Activated effector memory CD4-positive, alpha-beta T cell treated with Interleukin-2 at 50 U/mL for 16 hours (primary cell): ENCODE measurements around the gene S1PR5.
A peak's percentile ranks its signal among the peaks of the same experiment; 100 is the strongest.
"Not testable (repeated sequence)": the region's sequence is repeated elsewhere in the genome, so short reads cannot be mapped to it uniquely, and the experiment has no call there.

Experiments
- DNase-seq: peaks from one replicate; pipeline ENCODE4 v3.0.0-alpha.2; 2020

S1PR5 gene

DNA sequence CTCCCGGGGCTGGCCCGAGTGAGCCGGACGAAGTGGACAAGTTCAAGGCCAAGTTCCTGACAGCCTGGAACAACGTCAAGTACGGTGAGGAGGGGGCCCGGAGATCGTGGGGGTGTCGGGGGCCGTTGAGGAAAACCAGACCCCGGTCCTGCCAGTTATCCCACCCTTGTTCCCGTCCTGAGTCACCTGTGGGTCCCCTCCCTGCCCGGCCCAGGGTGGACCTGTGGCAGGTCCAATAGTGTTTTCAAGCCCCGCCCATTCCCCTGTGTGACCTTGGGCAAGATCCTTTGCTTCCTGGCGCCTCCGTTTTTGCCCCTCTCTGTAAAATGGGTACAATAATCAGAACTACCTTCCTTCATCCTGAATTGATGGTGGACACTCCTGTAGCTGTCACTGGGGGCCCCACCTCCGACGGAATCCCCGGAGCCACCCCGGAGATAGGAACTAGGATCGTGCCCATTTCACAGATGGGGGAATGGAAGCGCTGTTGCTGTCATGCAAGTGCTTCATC lies 27.1 kb upstream of the S1PR5 start:
- DNase-seq: peak; percentile 17

DNA sequence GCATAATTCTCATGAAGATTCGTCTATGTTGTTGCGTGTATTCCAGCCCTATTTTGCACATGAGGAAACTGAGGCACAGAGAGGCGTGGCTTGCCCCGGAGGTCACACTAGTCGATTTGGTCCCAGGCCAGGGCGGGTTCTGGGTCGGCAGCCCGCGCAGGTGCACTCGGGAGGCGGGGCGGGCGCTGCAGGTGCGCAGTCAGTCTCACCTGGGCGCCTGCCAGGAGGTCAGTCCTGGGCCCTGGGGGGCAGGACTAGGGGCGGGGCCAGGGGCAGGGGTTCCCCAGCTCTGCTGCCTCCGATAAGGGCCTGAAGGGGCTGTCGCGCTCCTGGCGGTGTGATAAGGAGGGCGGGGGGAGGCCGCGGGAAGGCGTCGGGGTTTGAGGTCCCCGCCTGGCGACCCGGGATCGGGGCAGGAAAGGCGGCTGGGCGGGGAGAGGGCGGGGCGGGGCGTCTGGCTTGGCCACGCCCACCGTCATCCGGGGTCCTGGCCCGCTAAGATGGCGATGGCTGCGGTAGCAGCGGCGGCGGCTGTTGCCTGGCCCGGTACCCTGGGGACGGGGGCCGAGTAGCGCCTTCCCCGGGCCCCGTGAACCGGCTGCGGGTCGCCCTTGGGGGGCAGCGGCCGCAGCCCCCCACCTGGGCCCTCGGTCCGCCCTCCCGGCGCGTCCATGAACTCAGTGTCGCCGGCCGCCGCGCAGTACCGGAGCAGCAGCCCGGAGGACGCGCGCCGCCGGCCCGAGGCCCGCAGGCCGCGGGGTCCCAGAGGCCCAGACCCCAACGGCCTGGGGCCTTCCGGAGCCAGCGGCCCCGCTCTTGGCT lies 26.4 kb upstream of the S1PR5 start, which contains the start of gene ATG4D:
ATG4D (plus strand) TSS at position 485 of the 822 bp plus-strand sequence; CDS start at position 672, 187 bp downstream.
- DNase-seq: peak; percentile 77

DNA sequence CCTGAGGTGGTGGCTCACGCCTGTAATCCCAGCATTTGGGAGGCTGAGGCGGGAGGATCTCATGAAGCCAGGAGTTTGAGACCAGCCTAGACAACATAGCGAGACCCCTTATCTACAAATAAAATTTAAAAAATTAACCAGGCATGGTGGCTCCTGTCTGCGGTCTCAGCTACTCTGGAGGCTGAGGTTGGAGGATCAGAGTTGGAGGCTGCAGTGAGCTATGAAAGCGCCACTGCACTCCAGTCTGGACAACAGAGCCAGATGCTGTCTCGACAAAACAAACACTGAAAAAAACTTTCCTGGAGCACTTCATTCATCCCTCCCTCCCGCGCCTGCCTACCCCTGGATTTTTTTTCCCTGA lies 25.8 kb upstream of the S1PR5 start:
- no peak for DNase-seq

- not testable (repeated sequence) for DNase-seq
Observed at GRCh38 chr19:10539016-10539415, 21.8 kb upstream of the S1PR5 start.

DNA sequence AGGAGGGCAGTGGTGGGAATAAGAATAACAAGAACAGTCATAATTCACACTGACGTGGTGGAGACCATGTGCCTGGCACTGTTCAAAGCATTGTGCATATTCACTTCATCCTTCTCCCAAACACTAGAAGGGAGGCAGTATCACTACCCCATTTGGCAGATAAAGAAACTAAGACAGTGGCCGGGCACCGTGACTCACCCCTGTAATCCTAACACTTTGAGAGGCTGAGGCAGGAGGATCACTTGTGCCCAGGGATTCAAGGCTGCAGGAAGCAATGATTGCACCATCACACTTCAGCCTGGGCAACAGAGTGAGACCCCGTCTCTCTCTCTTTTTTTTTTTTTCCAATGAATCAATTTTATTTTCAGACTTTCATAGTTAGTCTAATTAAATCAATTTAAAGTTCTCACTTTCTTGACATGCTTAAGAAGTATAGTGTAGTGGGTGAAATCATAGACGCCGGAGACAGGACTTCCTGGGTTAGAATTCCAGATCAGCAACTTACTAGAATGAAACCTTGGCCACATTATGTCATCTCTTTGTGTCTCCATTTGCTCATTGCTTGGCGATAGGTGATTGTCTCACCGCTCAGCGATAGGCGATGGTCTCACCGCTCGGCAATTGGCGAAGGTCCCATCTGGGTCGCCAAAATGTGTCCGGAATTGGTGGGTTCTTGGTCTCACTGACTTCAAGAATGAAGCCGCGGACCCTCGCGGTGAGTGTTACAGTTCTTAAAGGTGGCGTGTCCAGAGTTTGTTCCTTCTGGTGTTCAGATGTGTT lies 21.1 kb upstream of the S1PR5 start:
- DNase-seq: no peak

DNA sequence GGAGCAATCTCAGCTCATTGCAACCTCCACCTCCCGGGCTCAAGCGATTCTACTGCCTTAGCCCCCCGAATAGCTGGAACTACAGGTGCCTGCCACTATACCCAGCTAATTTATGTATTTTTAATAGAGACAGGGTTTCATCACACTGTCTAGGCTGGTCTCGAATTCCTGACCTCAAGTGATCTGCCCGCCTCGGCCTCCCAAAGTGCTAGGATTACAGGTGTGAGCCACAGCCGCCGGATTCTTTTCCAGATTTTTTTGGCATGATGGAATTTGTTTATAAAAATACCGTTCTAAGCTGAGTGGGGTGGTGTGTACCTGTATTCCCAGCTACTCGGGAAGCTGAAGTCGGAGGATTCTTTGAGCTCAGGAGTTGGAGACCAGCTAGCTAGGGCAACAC lies 20.4 kb upstream of the S1PR5 start:
- DNase-seq: no peak

- DNase-seq: no peak
Observed at GRCh38 chr19:10535613-10536012, 18.4 kb upstream of the S1PR5 start.

DNA sequence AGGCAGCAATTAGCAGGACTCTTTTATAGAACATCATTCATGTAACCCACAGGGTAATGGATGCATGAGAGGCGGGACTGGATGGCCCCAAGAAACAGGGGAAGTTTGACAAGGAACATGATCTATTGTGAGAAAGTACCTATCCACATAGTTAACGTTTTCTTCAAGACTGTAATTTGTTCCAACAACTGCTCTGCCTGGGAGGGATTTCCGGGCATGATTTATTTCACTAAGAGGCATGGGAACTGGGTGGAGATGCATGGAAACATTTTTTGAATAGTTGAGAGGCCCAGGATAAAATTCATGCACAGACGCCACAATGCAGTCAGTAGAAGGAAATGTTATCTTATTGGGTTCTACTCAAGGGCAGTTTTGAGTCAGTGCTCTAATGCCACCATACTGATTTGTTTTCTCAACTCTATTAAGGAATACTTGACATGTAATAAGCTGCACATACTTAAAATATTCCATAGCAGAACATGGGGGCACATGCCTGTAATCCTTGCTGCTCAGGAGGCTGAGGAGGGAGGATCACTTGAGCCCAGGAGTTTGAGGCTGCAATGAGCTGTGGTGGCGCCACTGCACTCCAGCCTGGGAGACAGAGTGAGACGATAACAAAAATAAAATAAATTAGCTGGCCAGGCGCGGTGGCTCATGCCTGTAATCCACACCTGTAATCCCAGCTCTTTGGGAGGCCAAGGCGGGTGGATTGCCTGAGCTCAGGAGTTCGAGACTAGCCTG lies 16.6 kb upstream of the S1PR5 start:
- DNase-seq: no peak

GRCh38 chr19:10532457-10532856 lies 15.2 kb upstream of the S1PR5 start:
- DNase-seq: no peak

- not testable (repeated sequence) for DNase-seq
Observed at GRCh38 chr19:10526887-10527286, 9.6 kb upstream of the S1PR5 start.

DNA sequence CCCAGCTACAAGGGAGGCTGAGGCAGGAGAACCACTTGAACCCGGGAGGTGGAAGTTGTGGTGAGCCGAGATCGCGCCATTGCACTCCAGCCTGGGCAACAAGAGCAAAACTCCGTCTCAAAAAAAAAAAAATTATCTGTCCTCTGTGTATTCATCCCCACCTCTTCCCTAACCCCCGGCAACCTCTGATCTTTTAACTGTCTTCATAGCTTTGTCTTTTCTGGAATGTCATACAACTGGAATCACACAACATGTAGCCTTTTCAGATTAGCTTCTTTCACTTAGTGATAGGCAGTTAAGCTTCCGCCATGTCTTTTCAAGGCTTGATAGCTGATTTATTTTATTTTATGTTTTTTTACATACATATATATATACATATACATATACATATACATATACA lies 8.4 kb upstream of the S1PR5 start:
- DNase-seq: no peak

- no peak for DNase-seq
Observed at GRCh38 chr19:10523135-10523636, 5.9 kb upstream of the S1PR5 start.

GRCh38 chr19:10521461-10522171 lies 4.4 kb upstream of the S1PR5 start:
- no peak for DNase-seq

DNA sequence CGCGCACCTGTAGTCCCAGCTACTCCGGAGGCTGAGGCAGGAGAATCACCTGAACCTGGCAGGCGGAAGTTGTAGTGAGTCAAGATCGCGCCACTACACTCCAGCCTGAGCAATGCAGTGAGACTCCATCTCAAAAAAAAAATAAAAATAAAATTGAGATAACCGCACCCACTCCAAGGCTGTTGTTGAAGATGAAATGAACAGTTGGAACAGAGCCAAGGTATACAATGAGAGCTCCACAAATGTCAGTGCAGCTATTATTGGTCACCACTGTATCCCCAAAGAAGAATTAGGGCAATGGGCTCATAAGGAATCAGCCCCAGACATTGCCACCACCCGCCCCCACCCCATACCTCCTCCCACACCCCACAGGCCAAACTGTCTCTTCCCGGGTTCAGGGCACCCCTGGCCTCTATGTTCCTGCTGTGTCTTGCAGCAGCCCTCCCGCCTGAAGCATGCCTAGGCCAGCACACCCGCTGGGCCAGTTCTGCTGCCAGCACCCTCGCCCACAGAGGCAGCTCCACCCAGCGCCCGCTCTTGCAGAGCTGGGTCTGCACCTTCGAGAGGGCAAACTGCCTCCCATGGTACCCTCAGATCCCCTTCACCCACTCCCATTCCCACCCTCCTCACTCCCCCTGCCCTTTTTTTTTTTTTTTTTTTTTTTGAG lies 3.5 kb upstream of the S1PR5 start:
- no peak for DNase-seq

DNA sequence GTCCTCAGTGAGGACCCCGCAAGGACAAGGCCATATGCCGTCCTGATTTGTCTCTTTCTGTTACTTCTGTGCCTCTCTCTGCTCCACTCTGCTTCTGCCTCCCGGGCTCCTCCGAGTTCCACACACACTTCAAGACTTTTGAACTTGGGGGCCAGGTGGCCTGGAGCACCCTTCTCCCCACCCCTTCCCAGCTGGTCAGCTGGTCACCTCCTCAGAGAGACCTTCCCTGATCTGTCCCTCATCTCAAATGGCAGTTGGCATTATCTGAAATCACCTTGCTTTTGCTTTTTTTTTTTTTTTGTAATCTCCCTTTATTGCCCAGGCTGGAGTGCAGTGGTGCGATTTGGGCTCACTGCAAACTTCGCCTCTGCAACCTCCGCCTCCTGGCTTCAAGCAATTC lies 2.2 kb upstream of the S1PR5 start:
- no peak for DNase-seq

DNA sequence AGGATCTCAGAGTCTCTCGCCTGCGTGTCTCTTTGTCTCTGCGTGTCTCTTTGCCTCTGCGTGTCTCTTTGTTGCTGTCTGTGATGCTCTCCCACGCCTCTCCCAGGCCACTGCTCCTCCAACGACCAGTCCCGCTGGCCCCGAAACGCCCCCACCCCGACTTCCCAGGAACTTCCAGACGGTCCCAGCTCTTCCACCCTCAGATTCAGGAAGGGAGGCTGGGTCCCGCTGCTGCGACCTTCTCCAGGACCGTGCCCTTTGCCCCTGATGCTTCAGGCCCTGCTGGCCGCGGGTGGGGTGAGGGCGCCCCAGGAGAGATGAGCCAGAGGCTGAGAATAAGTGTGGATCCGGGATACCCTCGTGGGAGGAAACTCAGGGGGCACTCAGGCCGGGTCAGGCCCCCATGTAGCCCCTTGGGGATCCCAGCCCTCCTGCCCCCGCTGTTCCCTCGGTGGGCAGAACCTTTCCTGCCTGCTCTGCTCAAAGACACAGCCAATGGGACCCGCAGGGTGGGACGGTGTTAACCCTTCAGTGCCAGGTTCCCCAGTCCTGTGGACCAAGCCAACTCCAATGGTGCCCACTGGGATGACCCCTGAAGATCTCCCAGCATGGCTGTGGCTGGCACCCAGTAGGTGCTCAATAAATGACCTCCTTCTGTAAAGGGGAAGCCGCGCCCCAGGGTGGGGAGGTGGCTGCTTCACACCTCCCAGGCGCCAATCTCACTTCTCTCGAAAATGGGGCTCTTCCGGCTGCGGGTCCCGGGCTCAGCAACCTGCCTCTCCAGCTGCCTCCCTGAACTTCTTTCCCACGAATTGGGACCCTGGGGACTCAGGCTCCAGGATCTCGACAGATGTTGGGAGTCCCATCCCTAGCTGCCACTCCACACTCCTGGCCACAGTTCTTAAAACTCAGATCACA lies 1.5 kb upstream of the S1PR5 start:
- DNase-seq: no peak

DNA sequence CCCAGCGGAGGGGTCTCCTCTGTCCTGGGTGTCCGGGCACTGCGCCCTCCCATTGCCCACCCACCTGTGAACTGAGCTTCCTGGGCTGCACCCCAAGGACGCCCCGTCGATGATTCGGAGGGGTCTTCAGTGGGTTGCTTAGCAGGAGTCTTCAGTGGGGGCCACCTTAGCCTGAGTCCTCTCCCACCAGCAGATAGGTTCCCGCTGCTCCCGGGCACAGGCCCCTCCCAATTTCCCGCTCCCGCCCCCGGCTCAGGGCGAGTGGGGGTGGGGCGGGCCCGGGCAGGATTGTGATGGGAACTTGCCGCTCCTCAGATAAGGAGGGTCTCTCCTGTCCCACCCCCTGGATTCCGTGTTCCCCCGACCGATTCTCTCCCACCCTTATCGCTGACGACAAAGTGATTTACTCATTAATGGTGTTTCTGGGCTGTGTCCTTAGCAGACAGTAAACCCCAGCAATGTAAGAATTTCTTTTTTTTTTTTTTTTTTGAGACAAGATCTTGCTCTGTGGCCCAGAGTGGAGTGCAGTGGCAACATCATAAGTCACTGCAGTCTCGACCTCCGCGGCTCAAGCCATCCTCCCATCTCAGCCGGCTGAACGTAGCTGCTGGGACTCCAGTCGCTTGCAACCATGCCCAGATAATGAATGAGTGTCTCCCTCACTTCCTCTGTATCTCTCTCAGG lies 655 bp upstream of the S1PR5 start:
- no peak for DNase-seq

DNA sequence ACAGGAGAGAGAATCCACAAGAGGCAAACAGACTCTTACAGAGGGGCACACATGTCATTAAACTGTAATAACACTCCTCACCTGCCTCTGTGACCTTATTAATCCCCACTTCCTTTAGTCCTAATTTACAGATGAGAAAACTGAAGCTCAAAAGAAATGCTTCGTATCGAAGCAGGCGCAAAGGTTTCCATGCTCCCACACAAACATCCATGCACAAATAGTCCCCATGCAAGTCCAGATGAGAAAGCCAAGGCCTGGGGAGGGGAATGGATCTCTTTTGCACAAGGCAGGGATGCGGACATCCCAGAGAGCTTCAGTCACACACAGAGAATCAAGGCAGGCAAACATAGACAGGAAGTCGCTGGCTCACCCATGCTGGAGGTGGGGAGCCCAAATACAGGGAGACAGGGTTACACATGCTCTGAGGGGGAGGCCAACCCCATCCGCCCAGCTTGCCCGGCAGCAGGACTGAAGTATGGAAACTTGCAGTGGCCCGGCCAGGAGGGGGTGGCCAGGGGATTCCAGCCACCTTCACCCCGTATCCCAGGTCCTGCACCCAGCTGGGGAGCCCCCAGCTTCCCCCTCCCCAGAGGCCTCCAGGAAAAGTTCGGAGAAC lies 468 bp downstream of the S1PR5 start:
- no peak for DNase-seq

GRCh38 chr19:10516064-10516385 lies 1.2 kb downstream of the S1PR5 start:
- no peak for DNase-seq
